Measurements from ENCODE around the gene ZNF236.

- TF ChIP-seq, protein P1, sequence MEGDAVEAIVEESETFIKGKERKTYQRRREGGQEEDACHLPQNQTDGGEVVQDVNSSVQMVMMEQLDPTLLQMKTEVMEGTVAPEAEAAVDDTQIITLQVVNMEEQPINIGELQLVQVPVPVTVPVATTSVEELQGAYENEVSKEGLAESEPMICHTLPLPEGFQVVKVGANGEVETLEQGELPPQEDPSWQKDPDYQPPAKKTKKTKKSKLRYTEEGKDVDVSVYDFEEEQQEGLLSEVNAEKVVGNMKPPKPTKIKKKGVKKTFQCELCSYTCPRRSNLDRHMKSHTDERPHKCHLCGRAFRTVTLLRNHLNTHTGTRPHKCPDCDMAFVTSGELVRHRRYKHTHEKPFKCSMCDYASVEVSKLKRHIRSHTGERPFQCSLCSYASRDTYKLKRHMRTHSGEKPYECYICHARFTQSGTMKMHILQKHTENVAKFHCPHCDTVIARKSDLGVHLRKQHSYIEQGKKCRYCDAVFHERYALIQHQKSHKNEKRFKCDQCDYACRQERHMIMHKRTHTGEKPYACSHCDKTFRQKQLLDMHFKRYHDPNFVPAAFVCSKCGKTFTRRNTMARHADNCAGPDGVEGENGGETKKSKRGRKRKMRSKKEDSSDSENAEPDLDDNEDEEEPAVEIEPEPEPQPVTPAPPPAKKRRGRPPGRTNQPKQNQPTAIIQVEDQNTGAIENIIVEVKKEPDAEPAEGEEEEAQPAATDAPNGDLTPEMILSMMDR (conservative IDR thresholded peaks at IDR 0.05 in 1 of 2, IDR thresholded peaks at IDR 0.05 in 1 of 2; ENCODE audit: low read depth in 1 of 2, low read length in 2 of 2): no peak
- no peak for TF ChIP-seq EZH2 (IDR thresholded peaks at IDR 0.05; ENCODE audit: low read length, missing control alignments)
Observed at GRCh38 chr18:76928179-76928868, 106.0 kb downstream of the ZNF236 start.

Data from fibroblast of lung (primary cell).